NCI-H2107 treated with DMSO at 0.1 percent for 48 hours (cell line): ENCODE results near the gene CIRBP.

Source experiments
- DNase-seq: peaks from one replicate; lab custom pipeline; 2025; ENCODE audit not compliant: unreplicated experiment; lab: John Stamatoyannopoulos, UW

Gene CIRBP

GRCh38 chr19:1266916-1267476 is 2.1 kb upstream of the CIRBP start:
- no peak for DNase-seq

GRCh38 chr19:1267477-1268225 is 1.5 kb upstream of the CIRBP start:
- no peak for DNase-seq

GRCh38 chr19:1268226-1269064 is 687 bp upstream of the CIRBP start:
- no peak for DNase-seq

GRCh38 chr19:1269478-1270212 is 513 bp downstream of the CIRBP start:
- peak; percentile 35 for DNase-seq

- DNase-seq = no peak
Observed at GRCh38 chr19:1270213-1270853, 1.2 kb downstream of the CIRBP start.

- DNase-seq = no peak
Observed at GRCh38 chr19:1270854-1271527, 1.9 kb downstream of the CIRBP start.

GRCh38 chr19:1271528-1272422 is 2.6 kb downstream of the CIRBP start:
- no peak for DNase-seq

GRCh38 chr19:1272423-1273262 is 3.5 kb downstream of the CIRBP start:
- DNase-seq = no peak

GRCh38 chr19:1273263-1274041 is 4.3 kb downstream of the CIRBP start:
- no peak for DNase-seq

GRCh38 chr19:1274081-1274851 is 5.1 kb downstream of the CIRBP start:
- no peak for DNase-seq

GRCh38 chr19:1274852-1275259 is 5.7 kb downstream of the CIRBP start:
- DNase-seq = no peak

- peak; percentile 74 for DNase-seq
Observed at GRCh38 chr19:1275260-1275975, 6.3 kb downstream of the CIRBP start, which contains the start of gene FAM174C. TSS of gene FAM174C (plus strand) at chr19:1275530. CDS start at chr19:1275550, 20 bp downstream.

GRCh38 chr19:1275976-1276627 is 7.0 kb downstream of the CIRBP start:
- DNase-seq = no peak

GRCh38 chr19:1276628-1277022 is 7.5 kb downstream of the CIRBP start:
- DNase-seq = no peak

- no peak for DNase-seq
Observed at GRCh38 chr19:1277061-1277460, 7.9 kb downstream of the CIRBP start.

GRCh38 chr19:1278074-1278473 is 8.9 kb downstream of the CIRBP start:
- no peak for DNase-seq
